HEK293 (cell line): ENCODE data around the gene MMP25.

Source experiments
- BCL6B ChIP-seq: fragments of 450-650 bp; formaldehyde crosslinking; IDR thresholded peaks from 2 replicates; pipeline ENCODE4 v1.5.1; 2017; ENCODE audit warnings: missing biosample characterization, missing genetic modification characterization
- ZBTB48 ChIP-seq: fragments of 450-650 bp; formaldehyde crosslinking; IDR thresholded peaks from 2 replicates; pipeline ENCODE4 v1.5.1; 2016; ENCODE audit warnings: missing biosample characterization, missing genetic modification characterization
- ZNF10 ChIP-seq: fragments of 450-650 bp; formaldehyde crosslinking; IDR thresholded peaks from 2 replicates; pipeline ENCODE4 v1.5.1; 2017; ENCODE audit warnings: missing biosample characterization, missing genetic modification characterization
- ZNF16 ChIP-seq: fragments of 450-650 bp; formaldehyde crosslinking; IDR thresholded peaks from 2 replicates; pipeline ENCODE4 v1.5.1; 2016; ENCODE audit warnings: low read depth, missing biosample characterization, missing genetic modification characterization
- ZNF169 ChIP-seq: fragments of 450-650 bp; formaldehyde crosslinking; IDR thresholded peaks from 2 replicates; pipeline ENCODE4 v1.5.1; 2016; ENCODE audit warnings: missing biosample characterization, missing genetic modification characterization
- ZNF2 ChIP-seq: fragments of 450-650 bp; formaldehyde crosslinking; IDR thresholded peaks from 2 replicates; pipeline ENCODE4 v1.5.1; 2016; ENCODE audit warnings: missing biosample characterization, missing genetic modification characterization
- ZNF23 ChIP-seq: fragments of 450-650 bp; formaldehyde crosslinking; IDR thresholded peaks from 2 replicates; pipeline ENCODE4 v1.5.1; 2016; ENCODE audit warnings: missing biosample characterization, missing genetic modification characterization, borderline replicate concordance
- ZNF248 ChIP-seq: fragments of 450-650 bp; formaldehyde crosslinking; IDR thresholded peaks from 2 replicates; pipeline ENCODE4 v1.5.1; 2017; ENCODE audit warnings: missing biosample characterization, missing genetic modification characterization
- ZNF26 ChIP-seq: fragments of 450-650 bp; formaldehyde crosslinking; IDR thresholded peaks from 2 replicates; pipeline ENCODE4 v1.5.1; 2016; ENCODE audit warnings: missing biosample characterization, missing genetic modification characterization
- ZNF266 ChIP-seq: fragments of 450-650 bp; formaldehyde crosslinking; IDR thresholded peaks from 2 replicates; pipeline ENCODE4 v1.5.1; 2016; ENCODE audit warnings: missing biosample characterization, missing genetic modification characterization, low read depth
- ZNF311 ChIP-seq: fragments of 450-650 bp; formaldehyde crosslinking; IDR thresholded peaks from 2 replicates; pipeline ENCODE4 v1.5.1; 2017; ENCODE audit warnings: missing biosample characterization, missing genetic modification characterization, borderline replicate concordance
- ZNF354C ChIP-seq: fragments of 450-650 bp; formaldehyde crosslinking; IDR thresholded peaks from 2 replicates; pipeline ENCODE4 v1.5.1; 2016; ENCODE audit warnings: missing biosample characterization, missing genetic modification characterization, low read depth, borderline replicate concordance
- ZNF518A ChIP-seq: fragments of 450-650 bp; formaldehyde crosslinking; conservative IDR thresholded peaks from 2 replicates; pipeline ENCODE4 v1.5.1; 2016; ENCODE audit warnings: low read depth, missing biosample characterization, missing genetic modification characterization
- ZNF549 ChIP-seq: fragments of 450-650 bp; IDR thresholded peaks from 2 replicates; pipeline ENCODE4 v1.5.1; 2018; ENCODE audit warnings: missing biosample characterization, missing genetic modification characterization, mild to moderate bottlenecking, inconsistent platforms, moderate library complexity
- ZNF677 ChIP-seq: fragments of 450-650 bp; IDR thresholded peaks from 2 replicates; pipeline ENCODE4 v1.5.0; 2018; ENCODE audit warnings: missing biosample characterization, mild to moderate bottlenecking, missing genetic modification characterization, moderate library complexity
- ZNF701 ChIP-seq: fragments of 450-650 bp; formaldehyde crosslinking; IDR thresholded peaks from 2 replicates; pipeline ENCODE4 v1.5.1; 2016; ENCODE audit warnings: missing biosample characterization, missing genetic modification characterization
- ZNF747 ChIP-seq: fragments of 450-650 bp; formaldehyde crosslinking; IDR thresholded peaks from 2 replicates; pipeline ENCODE4 v1.5.1; 2016; ENCODE audit warnings: missing biosample characterization, missing genetic modification characterization
- ZNF768 ChIP-seq: fragments of 450-650 bp; formaldehyde crosslinking; IDR thresholded peaks from 2 replicates; pipeline ENCODE4 v1.5.1; 2018; ENCODE audit warnings: missing biosample characterization, mild to moderate bottlenecking, missing genetic modification characterization
- ZNF776 ChIP-seq: fragments of 450-650 bp; formaldehyde crosslinking; IDR thresholded peaks from 2 replicates; pipeline ENCODE4 v1.5.0; 2017; ENCODE audit warnings: missing biosample characterization, missing genetic modification characterization, borderline replicate concordance
- ZNF777 ChIP-seq: fragments of 450-650 bp; formaldehyde crosslinking; IDR thresholded peaks from 2 replicates; pipeline ENCODE4 v1.5.1; 2017; ENCODE audit warnings: missing biosample characterization, missing genetic modification characterization, borderline replicate concordance
- ZNF792 ChIP-seq: fragments of 450-650 bp; formaldehyde crosslinking; IDR thresholded peaks from 2 replicates; pipeline ENCODE4 v1.5.1; 2016; ENCODE audit warnings: missing biosample characterization, missing genetic modification characterization
- ZSCAN18 ChIP-seq: fragments of 450-650 bp; formaldehyde crosslinking; IDR thresholded peaks from 2 replicates; pipeline ENCODE4 v1.5.1; 2016; ENCODE audit warnings: missing biosample characterization, missing genetic modification characterization
- TF ChIP-seq, protein P1 (sequence below): fragments of 450-650 bp; formaldehyde crosslinking; IDR thresholded peaks from 2 replicates; pipeline ENCODE4 v1.5.1; 2016; ENCODE audit warnings: missing biosample characterization, missing genetic modification characterization
- TF ChIP-seq, protein P2 (sequence below): fragments of 450-650 bp; formaldehyde crosslinking; IDR thresholded peaks from 2 replicates; pipeline ENCODE4 v1.5.1; 2017; ENCODE audit warnings: missing biosample characterization, missing genetic modification characterization
- TF ChIP-seq, protein P3 (sequence below): fragments of 450-650 bp; IDR thresholded peaks from 2 replicates; pipeline ENCODE4 v1.5.1; 2018; ENCODE audit warnings: missing biosample characterization, mild to moderate bottlenecking, missing genetic modification characterization

The MMP25 gene

GRCh38 chr16:3020604-3021448 lies 25.5 kb upstream of the MMP25 start (continued):
- TF ChIP-seq, protein P1, sequence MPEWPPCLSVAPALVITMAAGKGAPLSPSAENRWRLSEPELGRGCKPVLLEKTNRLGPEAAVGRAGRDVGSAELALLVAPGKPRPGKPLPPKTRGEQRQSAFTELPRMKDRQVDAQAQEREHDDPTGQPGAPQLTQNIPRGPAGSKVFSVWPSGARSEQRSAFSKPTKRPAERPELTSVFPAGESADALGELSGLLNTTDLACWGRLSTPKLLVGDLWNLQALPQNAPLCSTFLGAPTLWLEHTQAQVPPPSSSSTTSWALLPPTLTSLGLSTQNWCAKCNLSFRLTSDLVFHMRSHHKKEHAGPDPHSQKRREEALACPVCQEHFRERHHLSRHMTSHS (tag by site-specific recombination), result no peak
- TF ChIP-seq ZNF792 (tag by site-specific recombination) (no peak), ZNF354C (tag by site-specific recombination) (no peak), ZBTB48 (tag by site-specific recombination) (peak; percentile 35; the same call in 1 of the 2 replicates), ZNF266 (tag by site-specific recombination) (no peak), ZNF2 (tag by site-specific recombination) (no peak; the same call in 1 of the 2 replicates), ZSCAN18 (tag by site-specific recombination) (no peak), ZNF311 (no peak), BCL6B (tag by site-specific recombination) (no peak), ZNF23 (tag by site-specific recombination) (no peak), ZNF518A (tag by site-specific recombination) (0 out of 2 replicates have a peak, but pooled peaks have one; percentile 22), ZNF16 (tag by site-specific recombination) (no peak), ZNF777 (tag by site-specific recombination) (peak; percentile 56; the same call in 1 of the 2 replicates), ZNF776 (no peak), ZNF26 (tag by site-specific recombination) (no peak), ZNF10 (tag by site-specific recombination) (peak; percentile 90), ZNF677 (tag by site-specific recombination) (no peak), ZNF549 (tag by site-specific recombination) (no peak), ZNF248 (tag by site-specific recombination) (no peak), ZNF169 (no peak), ZNF701 (tag by site-specific recombination) (no peak), ZNF747 (no peak), ZNF768 (no peak)
- TF ChIP-seq, protein P2, sequence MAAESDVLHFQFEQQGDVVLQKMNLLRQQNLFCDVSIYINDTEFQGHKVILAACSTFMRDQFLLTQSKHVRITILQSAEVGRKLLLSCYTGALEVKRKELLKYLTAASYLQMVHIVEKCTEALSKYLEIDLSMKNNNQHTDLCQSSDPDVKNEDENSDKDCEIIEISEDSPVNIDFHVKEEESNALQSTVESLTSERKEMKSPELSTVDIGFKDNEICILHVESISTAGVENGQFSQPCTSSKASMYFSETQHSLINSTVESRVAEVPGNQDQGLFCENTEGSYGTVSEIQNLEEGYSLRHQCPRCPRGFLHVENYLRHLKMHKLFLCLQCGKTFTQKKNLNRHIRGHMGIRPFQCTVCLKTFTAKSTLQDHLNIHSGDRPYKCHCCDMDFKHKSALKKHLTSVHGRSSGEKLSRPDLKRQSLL, result no peak
- TF ChIP-seq, protein P3, sequence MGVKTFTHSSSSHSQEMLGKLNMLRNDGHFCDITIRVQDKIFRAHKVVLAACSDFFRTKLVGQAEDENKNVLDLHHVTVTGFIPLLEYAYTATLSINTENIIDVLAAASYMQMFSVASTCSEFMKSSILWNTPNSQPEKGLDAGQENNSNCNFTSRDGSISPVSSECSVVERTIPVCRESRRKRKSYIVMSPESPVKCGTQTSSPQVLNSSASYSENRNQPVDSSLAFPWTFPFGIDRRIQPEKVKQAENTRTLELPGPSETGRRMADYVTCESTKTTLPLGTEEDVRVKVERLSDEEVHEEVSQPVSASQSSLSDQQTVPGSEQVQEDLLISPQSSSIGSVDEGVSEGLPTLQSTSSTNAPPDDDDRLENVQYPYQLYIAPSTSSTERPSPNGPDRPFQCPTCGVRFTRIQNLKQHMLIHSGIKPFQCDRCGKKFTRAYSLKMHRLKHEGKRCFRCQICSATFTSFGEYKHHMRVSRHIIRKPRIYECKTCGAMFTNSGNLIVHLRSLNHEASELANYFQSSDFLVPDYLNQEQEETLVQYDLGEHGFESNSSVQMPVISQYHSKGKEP (tag by site-specific recombination), result no peak
